Gastroesophageal sphincter (tissue), 4 donors: ENCODE results near the gene NMRAL1. TPM values are rescaled to one million over a fixed set of nuclear protein-coding genes. Genes with fewer than 3 reads are reported as not detected.

Experiments
- ATAC-seq: fragments of 150-250 bp; one replicate; pipeline ENCODE4 v1.9.1; 2016; ENCODE audit warnings: mild to moderate bottlenecking, moderate library complexity
- H3K27ac ChIP-seq, 4 donors: fragments of 200-600 bp; sonication (generic) in 3 of 4; 1 replicate in 3 of 4; 2 replicates in 1 of 4; pipeline ENCODE4 v1.5.1; 2016 to 2019
- H3K27me3 ChIP-seq: fragments of 200-600 bp; sonication (generic); one replicate; pipeline ENCODE4 v1.5.1; 2019
- H3K36me3 ChIP-seq, 2 donors: fragments of 200-600 bp; sonication (generic); one replicate each; pipeline ENCODE4 v1.5.1; 2019; ENCODE audit warnings: control low read depth in 1 of 2
- H3K4me1 ChIP-seq, 3 donors: fragments of 200-600 bp; sonication (generic); 1 replicate in 2 of 3; 2 replicates in 1 of 3; pipeline ENCODE4 v1.5.1; 2016 to 2019; ENCODE audit warnings: control low read depth in 2 of 3
- H3K4me3 ChIP-seq, 2 donors: fragments of 200-600 bp; sonication (generic); one replicate each; pipeline ENCODE4 v1.5.1; 2019; ENCODE audit warnings: mild to moderate bottlenecking in 1 of 2, moderate library complexity in 1 of 2
- H3K9me3 ChIP-seq, 3 donors: fragments of 200-600 bp; sonication (generic); one replicate each; pipeline ENCODE4 v1.5.1; 2017 to 2019; ENCODE audit warnings: control low read depth in 2 of 3
- CTCF ChIP-seq, 4 experiments: fragments of 200-600 bp in 2 of 4; fragments of 450-650 bp in 2 of 4; sonication (generic) in 1 of 4; IDR thresholded peaks; one replicate each; pipeline ENCODE4 v1.5.1; 2017 to 2019; ENCODE audit warnings: antibody characterized with exemption in 4 of 4, mild to moderate bottlenecking in 2 of 4, moderate library complexity in 2 of 4
- EP300 ChIP-seq: sonication (generic); formaldehyde crosslinking; IDR thresholded peaks from one replicate; pipeline ENCODE4 v1.6.1; 2017; ENCODE audit warnings: antibody characterized with exemption, mild to moderate bottlenecking
- POLR2A ChIP-seq, 2 donors: fragments of 450-650 bp; IDR thresholded peaks; one replicate each; pipeline ENCODE4 v1.6.1; 2017; ENCODE audit warnings: antibody characterized with exemption in 2 of 2, mild to moderate bottlenecking in 2 of 2, moderate library complexity in 1 of 2
- POLR2AphosphoS5 ChIP-seq: sonication (generic); formaldehyde crosslinking; IDR thresholded peaks from one replicate; pipeline ENCODE4 v1.6.1; 2017; ENCODE audit warnings: antibody characterized with exemption
- WGBS, 2 donors: methylation state at CpG; one replicate each; pipeline ENCODE4 v1.1.5; 2018; ENCODE audit warnings: low coverage in 1 of 2; 5-methylcytosine and 5-hydroxymethylcytosine counted together
- total RNA-seq, 4 donors: library from RNA; depleted of rRNA; stranded (reverse); fragments of >200 nt; gene quantifications; one replicate each; pipeline ENCODE4 v1.1.0, GENCODE V29; 2016

The NMRAL1 gene
- total RNA-seq, 4 donors from 2014 or later: 32.9 to 49.7 (median 39.3) TPM

GRCh38 chr16:4419402-4419959 lies 54.9 kb downstream of the NMRAL1 start:
- Histone ChIP-seq H3K4me3 (no peak overlapping the region), H3K27me3 (no peaks in the 10 kb centered on the region), H3K4me1 (peaks cover 0 to 23% (median 6%) of the 10 kb centered on the region in 3 donors), H3K36me3 (no peaks in the 10 kb centered on the region), H3K9me3 (no peaks in the 10 kb centered on the region), H3K27ac (no peak overlapping the region)
- ATAC-seq: no peak
- WGBS, 2 donors: 79% methylated on average over 3 to 4 of the region's 7 CpGs
- TF ChIP-seq CTCF (IDR thresholded peaks at IDR 0.05): no peak
- no peak for TF ChIP-seq EP300
- TF ChIP-seq POLR2A (IDR thresholded peaks at IDR 0.05): no peak
- TF ChIP-seq POLR2AphosphoS5: no peak

GRCh38 chr16:4416200-4417032 lies 58.0 kb downstream of the NMRAL1 start, which contains the start of gene CORO7:
Gene CORO7 (minus strand): TSS chr16:4416596. CDS start chr16:4416518, 78 bp downstream.
- peaks cover 0 to 18% of the 10 kb centered on the region in 2 donors for H3K36me3 ChIP-seq
- peak; percentile 96 for ATAC-seq
- H3K4me3 ChIP-seq: peak within 1 kb of the TSS; percentile 84 to 99
- no peaks in the 10 kb centered on the region for H3K27me3 ChIP-seq
- H3K4me1 ChIP-seq: peaks cover 0 to 38% (median 6%) of the 10 kb centered on the region in 3 donors
- H3K27ac ChIP-seq: peak within 1 kb of the TSS; percentile 31 to 81 (median 80)
- TF ChIP-seq EP300 (no peak), CTCF (IDR thresholded peaks at IDR 0.05) (peak in 3 of 4 experiments; percentile 14 to 25 (median 25)), POLR2A (IDR thresholded peaks at IDR 0.05) (peak; percentile 72 to 84), POLR2AphosphoS5 (peak; percentile 52)
- WGBS, 2 donors: 0% methylated on average over 4 of the region's 92 CpGs; no CpG with 5 or more reads in 1 of the 2 donors
- H3K9me3 ChIP-seq: no peaks in the 10 kb centered on the region

- Histone ChIP-seq H3K36me3 (peaks cover 0 to 18% of the 10 kb centered on the region in 2 donors), H3K27ac (peak overlapping the region; percentile 31 to 81 (median 80)), H3K27me3 (no peaks in the 10 kb centered on the region), H3K9me3 (no peaks in the 10 kb centered on the region), H3K4me3 (peak overlapping the region; percentile 84 to 99), H3K4me1 (peaks cover 0 to 45% (median 13%) of the 10 kb centered on the region in 3 donors)
- ATAC-seq: peak; percentile 16
- peak; percentile 18 for TF ChIP-seq POLR2AphosphoS5
- TF ChIP-seq POLR2A (IDR thresholded peaks at IDR 0.05): peak; percentile 27 to 48
- TF ChIP-seq CTCF (IDR thresholded peaks at IDR 0.05): peak in 1 of 4 experiments; percentile 36
- no peak for TF ChIP-seq EP300
- 3 to 40% methylated on average over 1 to 4 of the region's 44 CpGs for WGBS, 2 donors
Observed at GRCh38 chr16:4415538-4416199, 58.8 kb downstream of the NMRAL1 start.

GRCh38 chr16:4414187-4414917 lies 60.1 kb downstream of the NMRAL1 start:
- 85% methylated on average over 4 to 7 of the region's 7 CpGs for WGBS, 2 donors
- H3K27ac ChIP-seq: no peak overlapping the region
- peaks cover 0 to 58% (median 13%) of the 10 kb centered on the region in 3 donors for H3K4me1 ChIP-seq

More at GRCh38 chr16:4414187-4414917, 60.1 kb downstream of the NMRAL1 start:
- ATAC-seq: no peak
- H3K9me3 ChIP-seq: no peaks in the 10 kb centered on the region
- peaks cover 0 to 25% of the 10 kb centered on the region in 2 donors for H3K36me3 ChIP-seq
- no peak overlapping the region for H3K4me3 ChIP-seq
- H3K27me3 ChIP-seq: no peaks in the 10 kb centered on the region
- TF ChIP-seq POLR2AphosphoS5 (no peak), CTCF (IDR thresholded peaks at IDR 0.05) (no peak)
